Naive thymus-derived CD4-positive, alpha-beta T cell (primary cell): ENCODE data around the gene CMBL. TPM values are rescaled to one million over a fixed set of nuclear protein-coding genes. Genes with fewer than 3 reads are reported as not detected.

ENCODE experiments used
- ATAC-seq: fragments of 150-1000 bp; cut with Tn5 transposase; 2 replicates; pipeline ENCODE4 v1.10.0; 2021; ENCODE audit warnings: mild to moderate bottlenecking, moderate library complexity
- CTCF ChIA-PET: fragments of 350-600 bp; sonication (Branson Sonifier 250); formaldehyde crosslinking; loops from one replicate; lab custom pipeline; 2021; ENCODE audit warnings: antibody characterized with exemption; lab: Charles Lee
- POLR2A ChIA-PET: fragments of 350-600 bp; sonication (Branson Sonifier 250); formaldehyde crosslinking; loops from one replicate; lab custom pipeline; 2021; ENCODE audit warnings: antibody characterized with exemption, inconsistent platforms; lab: Charles Lee
- DNase-seq, 9 donors: peaks; one replicate each; pipeline versions ENCODE4 v3.0.0 to v3.0.0-alpha.2; 2020 to 2022; ENCODE audit warnings: mixed read lengths in 1 of 9
- H3K27ac ChIP-seq: one replicate; pipeline ENCODE4 v1.7.0; 2013; ENCODE audit warnings: mild to moderate bottlenecking, low read depth, low read length, moderate library complexity
- H3K27me3 ChIP-seq, 2 donors: one replicate each; pipeline ENCODE4 v1.7.0; 2013; ENCODE audit warnings: low read length in 2 of 2, mild to moderate bottlenecking in 2 of 2, moderate library complexity in 2 of 2; ENCODE audit not compliant: control insufficient read depth in 2 of 2, insufficient read depth in 2 of 2
- H3K36me3 ChIP-seq, 3 experiments: 1 replicate in 2 of 3; 2 replicates in 1 of 3; pipeline ENCODE4 v1.7.0; 2013; ENCODE audit warnings: low read length in 3 of 3, mild to moderate bottlenecking in 3 of 3, moderate library complexity in 1 of 3; ENCODE audit not compliant: insufficient read depth in 3 of 3, control insufficient read depth in 2 of 3
- H3K4me1 ChIP-seq, 2 donors: one replicate each; pipeline ENCODE4 v1.7.0; 2013; ENCODE audit warnings: low read length in 2 of 2, mild to moderate bottlenecking in 2 of 2, moderate library complexity in 1 of 2; ENCODE audit not compliant: control insufficient read depth in 2 of 2, insufficient read depth in 2 of 2
- H3K4me3 ChIP-seq: 2 replicates; pipeline ENCODE4 v1.7.0; 2013; ENCODE audit warnings: mild to moderate bottlenecking, low read length
- H3K9me3 ChIP-seq, 3 experiments: 1 replicate in 2 of 3; 2 replicates in 1 of 3; pipeline ENCODE4 v1.7.0; 2013; ENCODE audit warnings: low read length in 3 of 3; ENCODE audit not compliant: control insufficient read depth in 2 of 3
- H3K27ac Mint-ChIP-seq, 9 donors: one replicate each; pipeline ENCODE4 v1.8.0; 2020 to 2022; ENCODE audit warnings: mixed read lengths in 9 of 9, mild to moderate bottlenecking in 8 of 9, moderate library complexity in 5 of 9, inconsistent platforms in 2 of 9
- H3K27me3 Mint-ChIP-seq, 5 donors: one replicate each; pipeline ENCODE4 v1.8.0; 2021 to 2022; ENCODE audit warnings: mixed read lengths in 5 of 5, mild to moderate bottlenecking in 1 of 5
- H3K36me3 Mint-ChIP-seq, 5 donors: one replicate each; pipeline ENCODE4 v1.8.0; 2020 to 2022; ENCODE audit warnings: mixed read lengths in 5 of 5, mild to moderate bottlenecking in 3 of 5, inconsistent platforms in 1 of 5
- H3K4me1 Mint-ChIP-seq, 7 donors: one replicate each; pipeline ENCODE4 v1.8.0; 2020 to 2022; ENCODE audit warnings: mixed read lengths in 7 of 7, mild to moderate bottlenecking in 3 of 7, inconsistent platforms in 1 of 7
- H3K4me3 Mint-ChIP-seq, 10 donors: one replicate each; pipeline ENCODE4 v1.8.0; 2020 to 2022; ENCODE audit warnings: mild to moderate bottlenecking in 10 of 10, mixed read lengths in 10 of 10, moderate library complexity in 6 of 10, inconsistent platforms in 2 of 10
- H3K9me3 Mint-ChIP-seq, 11 donors: one replicate each; pipeline ENCODE4 v1.8.0; 2020 to 2022; ENCODE audit warnings: mixed read lengths in 11 of 11, mild to moderate bottlenecking in 4 of 11, inconsistent platforms in 1 of 11, moderate library complexity in 1 of 11
- intact Hi-C, 2 donors: fragments of 100-400 bp; cut with micrococcal nuclease; formaldehyde crosslinking; loops; one replicate each; pipeline ENCODE4 v1.15.1; 2023
- polyA plus RNA-seq, 2 donors: library from polyadenylated mRNA; unstranded; fragments of 300-500 nt; fragmentation: Illumina TruSeq; gene quantifications; one replicate each; pipeline ENCODE4 v1.2.3, GENCODE V29; 2021
- total RNA-seq, 6 experiments: library from RNA in 5 of 6; stranded (reverse) in 5 of 6; gene quantifications; 1 replicate in 5 of 6; 2 replicates in 1 of 6; pipeline ENCODE4 v1.2.3 and lab custom pipeline; 2021 to 2026

Gene CMBL
- total and polyA plus RNA-seq, 7 experiments from 2014 or later, result 0.21 to 1.8 (median 0.83) TPM

- Histone ChIP-seq H3K4me3 (no peak overlapping the region), H3K9me3 (no peaks in the 10 kb centered on the region), H3K36me3 (no peaks in the 10 kb centered on the region), H3K27me3 (no peaks in the 10 kb centered on the region), H3K27ac (no peak overlapping the region), H3K4me1 (no peaks in the 10 kb centered on the region)
- intact Hi-C loops, result no loop called here
- ATAC-seq (no peak), DNase-seq (no peak)
- Mint-ChIP-seq H3K4me3 (no peak overlapping the region), H3K27ac (no peak overlapping the region), H3K4me1 (no peaks in the 10 kb centered on the region), H3K9me3 (peaks cover 0 to 2% (median 0%) of the 10 kb centered on the region in 11 donors), H3K36me3 (peaks cover 0 to 5% (median 0%) of the 10 kb centered on the region in 5 donors), H3K27me3 (peaks cover 5 to 18% (median 10%) of the 10 kb centered on the region in 5 donors)
- CTCF ChIA-PET, result no interaction called here
- POLR2A ChIA-PET, result no interaction called here
Measured at GRCh38 chr5:10295619-10296326, 11.9 kb downstream of the CMBL start.

- intact Hi-C loops, result no loop called here
- peaks cover 0 to 2% (median 0%) of the 10 kb centered on the region in 11 donors for H3K9me3 Mint-ChIP-seq
- Histone ChIP-seq H3K9me3 (no peaks in the 10 kb centered on the region), H3K4me3 (no peak overlapping the region), H3K27me3 (no peaks in the 10 kb centered on the region), H3K4me1 (no peaks in the 10 kb centered on the region), H3K36me3 (no peaks in the 10 kb centered on the region), H3K27ac (no peak overlapping the region)
- DNase-seq (no peak), ATAC-seq (no peak)
- ChIA-PET CTCF (no interaction called here), POLR2A (interaction anchor here (0.7 kb wide), 1 partner anchor 147 kb away, joined by 4 read pairs; no protein-coding TSS in a partner anchor)
- H3K4me1 Mint-ChIP-seq, result no peaks in the 10 kb centered on the region
- peaks cover 5 to 14% (median 10%) of the 10 kb centered on the region in 5 donors for H3K27me3 Mint-ChIP-seq
- H3K36me3 Mint-ChIP-seq, result peaks cover 0 to 5% (median 0%) of the 10 kb centered on the region in 5 donors
- no peak overlapping the region for H3K4me3 Mint-ChIP-seq
- H3K27ac Mint-ChIP-seq, result no peak overlapping the region
Measured at GRCh38 chr5:10293907-10294662, 13.6 kb downstream of the CMBL start.

GRCh38 chr5:10291692-10292339, 15.9 kb downstream of the CMBL start:
- no peaks in the 10 kb centered on the region for H3K4me1 Mint-ChIP-seq
- POLR2A ChIA-PET, result no interaction called here
- intact Hi-C loops, result no loop called here

GRCh38 chr5:10290438-10290837, 17.3 kb downstream of the CMBL start:
- Histone ChIP-seq H3K36me3 (no peaks in the 10 kb centered on the region), H3K9me3 (no peaks in the 10 kb centered on the region), H3K4me3 (no peak overlapping the region), H3K27ac (no peak overlapping the region), H3K4me1 (no peaks in the 10 kb centered on the region), H3K27me3 (no peaks in the 10 kb centered on the region)
- H3K27ac Mint-ChIP-seq, result no peak overlapping the region
- no peak overlapping the region for H3K4me3 Mint-ChIP-seq
- peaks cover 0 to 19% (median 3%) of the 10 kb centered on the region in 5 donors for H3K27me3 Mint-ChIP-seq
- no peaks in the 10 kb centered on the region for H3K9me3 Mint-ChIP-seq
- no peak for DNase-seq
- no peak for ATAC-seq
- intact Hi-C loops, result no loop called here
- ChIA-PET POLR2A (no interaction called here), CTCF (no interaction called here)
- peaks cover 0 to 5% (median 0%) of the 10 kb centered on the region in 5 donors for H3K36me3 Mint-ChIP-seq
- no peaks in the 10 kb centered on the region for H3K4me1 Mint-ChIP-seq

More at GRCh38 chr5:10291692-10292339, 15.9 kb downstream of the CMBL start:
- no peaks in the 10 kb centered on the region for H3K27me3 ChIP-seq
- peaks cover 0 to 5% (median 0%) of the 10 kb centered on the region in 5 donors for H3K36me3 Mint-ChIP-seq
- no peaks in the 10 kb centered on the region for H3K4me1 ChIP-seq
- no peak overlapping the region for H3K27ac Mint-ChIP-seq
- H3K4me3 Mint-ChIP-seq, result no peak overlapping the region
- H3K27me3 Mint-ChIP-seq, result peaks cover 2 to 16% (median 5%) of the 10 kb centered on the region in 5 donors
- H3K9me3 ChIP-seq, result no peaks in the 10 kb centered on the region
- H3K4me3 ChIP-seq, result no peak overlapping the region
- peaks cover 0 to 2% (median 0%) of the 10 kb centered on the region in 11 donors for H3K9me3 Mint-ChIP-seq
- no peak for ATAC-seq
- CTCF ChIA-PET, result no interaction called here
- H3K36me3 ChIP-seq, result no peaks in the 10 kb centered on the region
- no peak overlapping the region for H3K27ac ChIP-seq
- no peak for DNase-seq

GRCh38 chr5:10289991-10290390, 17.7 kb downstream of the CMBL start:
- Mint-ChIP-seq H3K4me3 (no peak overlapping the region), H3K9me3 (no peaks in the 10 kb centered on the region), H3K27ac (no peak overlapping the region), H3K36me3 (peaks cover 0 to 5% (median 0%) of the 10 kb centered on the region in 5 donors), H3K27me3 (peaks cover 0 to 19% (median 3%) of the 10 kb centered on the region in 5 donors), H3K4me1 (no peaks in the 10 kb centered on the region)
- H3K9me3 ChIP-seq, result no peaks in the 10 kb centered on the region
- ATAC-seq, result no peak
- H3K36me3 ChIP-seq, result no peaks in the 10 kb centered on the region
- H3K27me3 ChIP-seq, result no peaks in the 10 kb centered on the region
- no peak for DNase-seq
- POLR2A ChIA-PET, result no interaction called here
- intact Hi-C loops, result no loop called here
- CTCF ChIA-PET, result no interaction called here
- H3K4me1 ChIP-seq, result no peaks in the 10 kb centered on the region
- no peak overlapping the region for H3K27ac ChIP-seq
- H3K4me3 ChIP-seq, result no peak overlapping the region

GRCh38 chr5:10289353-10289752, 18.3 kb downstream of the CMBL start:
- no peak for ATAC-seq
- Histone ChIP-seq H3K4me1 (no peaks in the 10 kb centered on the region), H3K27ac (no peak overlapping the region), H3K4me3 (no peak overlapping the region), H3K27me3 (no peaks in the 10 kb centered on the region), H3K9me3 (no peaks in the 10 kb centered on the region), H3K36me3 (no peaks in the 10 kb centered on the region)
- no peaks in the 10 kb centered on the region for H3K4me1 Mint-ChIP-seq
- H3K27ac Mint-ChIP-seq, result no peak overlapping the region
- H3K9me3 Mint-ChIP-seq, result no peaks in the 10 kb centered on the region
- no peak overlapping the region for H3K4me3 Mint-ChIP-seq
- no peak for DNase-seq
- peaks cover 0 to 16% (median 0%) of the 10 kb centered on the region in 5 donors for H3K27me3 Mint-ChIP-seq
- intact Hi-C loops, result no loop called here
- ChIA-PET POLR2A (no interaction called here), CTCF (no interaction called here)
- peaks cover 0 to 5% (median 0%) of the 10 kb centered on the region in 5 donors for H3K36me3 Mint-ChIP-seq
